ENCODE data around the gene UNG. TPM values are rescaled to one million over a fixed set of nuclear protein-coding genes. Genes with fewer than 3 reads are reported as not detected.

The UNG gene
- total RNA-seq, 1 donor from 2014 or later: 84.1 TPM

DNA sequence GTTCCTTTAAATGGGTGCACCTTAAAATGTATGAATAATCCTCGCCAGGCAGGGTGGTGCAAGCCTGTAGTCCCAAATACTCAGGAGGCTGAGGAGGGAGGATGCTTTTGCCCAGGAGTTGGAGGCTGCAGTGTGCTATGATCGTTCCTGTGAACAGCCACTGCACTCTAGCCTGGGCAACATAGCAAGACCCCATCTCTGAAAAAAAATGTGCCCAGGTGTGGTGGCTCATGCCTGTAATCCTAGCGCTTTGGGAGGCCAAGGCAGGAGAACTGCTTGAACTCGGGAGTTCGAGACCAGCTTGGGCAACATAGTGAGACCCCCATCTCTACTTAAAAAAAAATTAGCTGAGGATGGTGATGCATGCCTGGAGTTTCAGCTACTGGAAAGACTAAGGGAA, 58.6 kb downstream of the UNG start:
- no peak overlapping the region for H3K4me3 Mint-ChIP-seq (ENCODE audit: low read depth)
- no peak for DNase-seq (ENCODE audit: low spot score, unreplicated experiment)
- peaks cover 11% of the 10 kb centered on the region for H3K4me1 Mint-ChIP-seq (ENCODE audit: low read depth)
- TF ChIP-seq, protein P1, sequence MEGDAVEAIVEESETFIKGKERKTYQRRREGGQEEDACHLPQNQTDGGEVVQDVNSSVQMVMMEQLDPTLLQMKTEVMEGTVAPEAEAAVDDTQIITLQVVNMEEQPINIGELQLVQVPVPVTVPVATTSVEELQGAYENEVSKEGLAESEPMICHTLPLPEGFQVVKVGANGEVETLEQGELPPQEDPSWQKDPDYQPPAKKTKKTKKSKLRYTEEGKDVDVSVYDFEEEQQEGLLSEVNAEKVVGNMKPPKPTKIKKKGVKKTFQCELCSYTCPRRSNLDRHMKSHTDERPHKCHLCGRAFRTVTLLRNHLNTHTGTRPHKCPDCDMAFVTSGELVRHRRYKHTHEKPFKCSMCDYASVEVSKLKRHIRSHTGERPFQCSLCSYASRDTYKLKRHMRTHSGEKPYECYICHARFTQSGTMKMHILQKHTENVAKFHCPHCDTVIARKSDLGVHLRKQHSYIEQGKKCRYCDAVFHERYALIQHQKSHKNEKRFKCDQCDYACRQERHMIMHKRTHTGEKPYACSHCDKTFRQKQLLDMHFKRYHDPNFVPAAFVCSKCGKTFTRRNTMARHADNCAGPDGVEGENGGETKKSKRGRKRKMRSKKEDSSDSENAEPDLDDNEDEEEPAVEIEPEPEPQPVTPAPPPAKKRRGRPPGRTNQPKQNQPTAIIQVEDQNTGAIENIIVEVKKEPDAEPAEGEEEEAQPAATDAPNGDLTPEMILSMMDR (IDR thresholded peaks at IDR 0.05; ENCODE audit: unreplicated experiment): no peak
- H3K9me3 Mint-ChIP-seq (ENCODE audit: low read depth): no peaks in the 10 kb centered on the region
- H3K36me3 Mint-ChIP-seq (ENCODE audit: insufficient read depth): no peaks in the 10 kb centered on the region
- no peak overlapping the region for H3K27ac Mint-ChIP-seq
- H3K27me3 Mint-ChIP-seq: peaks cover 8% of the 10 kb centered on the region

DNA sequence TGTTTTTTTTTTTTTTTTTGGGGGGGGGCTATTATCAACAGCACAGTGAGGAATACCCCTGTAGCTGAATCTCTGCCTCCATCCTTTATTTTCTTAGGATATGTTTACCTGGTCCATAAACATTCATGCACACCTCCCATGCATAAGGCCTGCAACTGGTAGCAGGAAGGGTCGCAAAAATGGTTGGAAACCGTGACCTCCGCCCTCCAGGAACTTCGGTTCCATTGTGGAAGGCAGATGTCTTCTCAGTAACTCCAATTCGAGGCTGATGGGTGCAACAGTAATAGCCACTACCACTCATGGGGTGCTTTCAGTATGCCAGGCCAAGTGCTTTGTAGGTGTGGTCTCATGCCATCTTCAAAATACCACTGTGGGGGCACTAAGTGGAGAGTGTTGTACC, 59.2 kb downstream of the UNG start:
- TF ChIP-seq, protein P1 (IDR thresholded peaks at IDR 0.05; ENCODE audit: unreplicated experiment): no peak
- H3K36me3 Mint-ChIP-seq (ENCODE audit: insufficient read depth): no peaks in the 10 kb centered on the region
- peaks cover 11% of the 10 kb centered on the region for H3K4me1 Mint-ChIP-seq (ENCODE audit: low read depth)
- H3K27ac Mint-ChIP-seq: no peak overlapping the region
- H3K27me3 Mint-ChIP-seq: peaks cover 8% of the 10 kb centered on the region
- peak overlapping the region; percentile 19 for H3K4me3 Mint-ChIP-seq (ENCODE audit: low read depth)
- H3K9me3 Mint-ChIP-seq (ENCODE audit: low read depth): no peaks in the 10 kb centered on the region
- DNase-seq (ENCODE audit: low spot score, unreplicated experiment): no peak

DNA sequence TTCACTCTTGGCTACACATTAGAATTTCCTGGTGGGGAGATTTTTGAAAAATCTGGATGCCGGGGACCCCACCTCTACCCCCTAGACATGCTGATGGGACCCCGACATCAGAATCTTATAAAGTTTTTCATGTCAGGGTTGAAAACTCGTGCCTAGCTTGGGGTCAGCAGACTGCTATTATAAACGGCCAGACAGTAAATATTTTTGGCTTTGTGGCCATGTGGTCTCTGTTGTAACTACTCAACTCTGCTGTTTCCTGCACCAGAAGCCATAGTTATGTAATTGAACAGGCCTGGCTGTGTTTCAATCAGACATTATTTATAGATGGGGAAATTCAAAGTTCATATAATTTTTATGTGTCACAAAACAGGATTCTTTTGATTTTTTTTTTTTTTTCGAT, 60.6 kb downstream of the UNG start:
- Mint-ChIP-seq H3K4me1 (ENCODE audit: low read depth) (peaks cover 11% of the 10 kb centered on the region), H3K36me3 (ENCODE audit: insufficient read depth) (no peaks in the 10 kb centered on the region), H3K4me3 (ENCODE audit: low read depth) (no peak overlapping the region), H3K9me3 (ENCODE audit: low read depth) (no peaks in the 10 kb centered on the region), H3K27me3 (peaks cover 3% of the 10 kb centered on the region), H3K27ac (no peak overlapping the region)
- TF ChIP-seq, protein P1 (IDR thresholded peaks at IDR 0.05; ENCODE audit: unreplicated experiment): no peak
- DNase-seq (ENCODE audit: low spot score, unreplicated experiment): no peak

DNA sequence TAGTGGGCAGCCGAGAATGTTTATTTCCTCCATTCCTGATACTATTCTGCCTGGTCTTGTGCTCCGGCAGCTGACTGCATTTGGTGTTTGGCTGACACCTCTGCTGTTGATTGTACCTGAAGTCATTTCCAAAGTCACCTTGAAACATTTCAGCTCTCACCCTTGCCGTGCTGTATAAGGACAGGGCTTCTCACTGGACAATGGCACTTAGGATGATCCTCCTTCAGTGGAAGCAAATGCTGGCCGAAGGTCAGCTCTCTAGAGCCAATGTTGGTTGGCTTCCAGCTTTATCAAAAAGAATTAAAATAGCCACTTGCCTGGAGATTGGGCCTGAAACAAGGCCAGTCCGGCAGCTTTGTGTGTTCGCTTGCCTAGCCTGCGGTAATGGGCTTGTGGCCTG, 63.0 kb downstream of the UNG start:
- H3K9me3 Mint-ChIP-seq (ENCODE audit: low read depth): no peaks in the 10 kb centered on the region
- no peak overlapping the region for H3K4me3 Mint-ChIP-seq (ENCODE audit: low read depth)
- no peak overlapping the region for H3K27ac Mint-ChIP-seq
- H3K27me3 Mint-ChIP-seq: no peaks in the 10 kb centered on the region
- DNase-seq (ENCODE audit: low spot score, unreplicated experiment): no peak
- peaks cover under 1% of the 10 kb centered on the region for H3K4me1 Mint-ChIP-seq (ENCODE audit: low read depth)
- TF ChIP-seq, protein P1 (IDR thresholded peaks at IDR 0.05; ENCODE audit: unreplicated experiment): no peak
- peaks cover 2% of the 10 kb centered on the region for H3K36me3 Mint-ChIP-seq (ENCODE audit: insufficient read depth)

Other genes with a start within 250 kb of the UNG start
- gene SSH1, start 240.0 kb upstream of the UNG start, total RNA-seq: 37.2 and 38.8 TPM in 2 replicates
- not detected in 2 replicates for gene DAO, start 217.5 kb upstream of the UNG start, total RNA-seq
- gene SVOP, start 76.5 kb upstream of the UNG start, total RNA-seq: 1.7 and 2.1 TPM in 2 replicates
- 23.0 and 25.9 TPM in 2 replicates for gene USP30, start 45.0 kb upstream of the UNG start, total RNA-seq
- 22.0 and 28.9 TPM in 2 replicates for gene ALKBH2, start 4.1 kb upstream of the UNG start, total RNA-seq
- 38.1 and 47.3 TPM in 2 replicates for gene ACACB, start 19.0 kb downstream of the UNG start, total RNA-seq
- 0.33 and 0.34 TPM in 2 replicates for gene FOXN4, start 211.7 kb downstream of the UNG start, total RNA-seq